ENCODE measurements around the gene TOM1.

GRCh38 chr22:35301372-35301874 lies 1.7 kb downstream of the TOM1 start:
- TF ChIP-seq CTCF (conservative IDR thresholded peaks at IDR 0.05) (no peak), ZFX (IDR thresholded peaks at IDR 0.05) (no peak)
